UCSD-AML1 (cell line): ENCODE measurements around the gene ICAM2.
A peak's percentile ranks its signal among the peaks of the same experiment; 100 is the strongest.

Experiments
- DNase-seq: peaks from one replicate; lab custom pipeline; 2025; ENCODE audit not compliant: unreplicated experiment; lab: John Stamatoyannopoulos, UW

ICAM2 gene

GRCh38 chr17:63978272-63979200 lies 41.9 kb downstream of the ICAM2 start:
- DNase-seq = no peak

GRCh38 chr17:63976702-63977101 lies 43.7 kb downstream of the ICAM2 start:
- no peak for DNase-seq

- no peak for DNase-seq
These were observed 44.8 kb downstream of the ICAM2 start for GRCh38 chr17:63975541-63976092.

GRCh38 chr17:63974594-63975192 lies 45.7 kb downstream of the ICAM2 start:
- no peak for DNase-seq

GRCh38 chr17:63973930-63974593 lies 46.4 kb downstream of the ICAM2 start:
- DNase-seq = no peak

- DNase-seq = no peak
These were observed 47.2 kb downstream of the ICAM2 start for GRCh38 chr17:63973247-63973646.

- no peak for DNase-seq
These were observed 47.6 kb downstream of the ICAM2 start, which contains the start of gene SCN4A for GRCh38 chr17:63972796-63973195. Gene SCN4A, minus strand, starts transcription at chr17:63972918. Its CDS starts 77 bp downstream, at chr17:63972841.

GRCh38 chr17:63969278-63969677 lies 51.2 kb downstream of the ICAM2 start:
- no peak for DNase-seq

GRCh38 chr17:63967953-63968352 lies 52.5 kb downstream of the ICAM2 start:
- no peak for DNase-seq

GRCh38 chr17:63966646-63967264 lies 53.7 kb downstream of the ICAM2 start:
- DNase-seq = no peak

- no peak for DNase-seq
These were observed 57.3 kb downstream of the ICAM2 start for GRCh38 chr17:63963123-63963522.

- DNase-seq = no peak
These were observed 58.1 kb downstream of the ICAM2 start for GRCh38 chr17:63962298-63962744.

GRCh38 chr17:63961355-63962212 lies 58.8 kb downstream of the ICAM2 start:
- DNase-seq = no peak

GRCh38 chr17:63960430-63960829 lies 60.0 kb downstream of the ICAM2 start:
- no peak for DNase-seq

GRCh38 chr17:63960006-63960405 lies 60.4 kb downstream of the ICAM2 start:
- no peak for DNase-seq

- DNase-seq = no peak
These were observed 64.0 kb downstream of the ICAM2 start for GRCh38 chr17:63956296-63956920.

GRCh38 chr17:63955791-63956190 lies 64.6 kb downstream of the ICAM2 start:
- DNase-seq = no peak

- no peak for DNase-seq
These were observed 65.2 kb downstream of the ICAM2 start for GRCh38 chr17:63955232-63955631.

- DNase-seq = peak; percentile 64
These were observed 65.9 kb downstream of the ICAM2 start for GRCh38 chr17:63954402-63955063.
